HepG2 (cell line): ENCODE results near the gene KCTD21. TPM values are rescaled to one million over a fixed set of nuclear protein-coding genes. Genes with fewer than 3 reads are reported as not detected.
A peak's percentile ranks its signal among the peaks of the same experiment; 100 is the strongest.

Experiments used
- EZH2 ChIP-seq: conservative IDR thresholded peaks from 2 replicates; pipeline ENCODE4 v1.6.1; 2012; ENCODE audit warnings: mild to moderate bottlenecking, low read depth, low read length, moderate library complexity
- FOXO1 ChIP-seq: sonication (generic); formaldehyde crosslinking; IDR thresholded peaks from 2 replicates; pipeline ENCODE4 v1.4.0; 2020; ENCODE audit warnings: missing genetic modification reagents
- PPARG ChIP-seq: conservative IDR thresholded peaks from 2 replicates; pipeline ENCODE4 v1.6.1; 2016; ENCODE audit warnings: missing biosample characterization, missing genetic modification reagents
- ZBTB38 ChIP-seq: sonication (generic); formaldehyde crosslinking; IDR thresholded peaks from 2 replicates; pipeline ENCODE4 v1.5.1; 2020; ENCODE audit warnings: mild to moderate bottlenecking, missing genetic modification reagents
- ZMYM3 ChIP-seq: sonication (generic); formaldehyde crosslinking; IDR thresholded peaks from 2 replicates; pipeline ENCODE4 v1.5.1; 2020; ENCODE audit warnings: mild to moderate bottlenecking, missing genetic modification reagents
- ZNF350 ChIP-seq: sonication (generic); formaldehyde crosslinking; IDR thresholded peaks from 2 replicates; pipeline ENCODE4 v1.4.0; 2020; ENCODE audit warnings: mild to moderate bottlenecking, low read depth, missing genetic modification reagents, borderline replicate concordance
- polyA plus RNA-seq, 8 experiments: library from polyadenylated mRNA; depleted of rRNA in 3 of 8; stranded (reverse) in 7 of 8; unstranded in 1 of 8; fragments of >200 nt; fragmentation: Illumina TruSeq in 4 of 8; extraction: Trizol in 4 of 8; gene quantifications; 2 replicates each; pipeline versions ENCODE4 v1.2.1 to v1.2.3, GENCODE V29; 2011 to 2016; ENCODE audit warnings: low read depth in 4 of 8, missing spikeins in 1 of 8, mixed read lengths in 1 of 8; ENCODE audit not compliant: insufficient read depth in 1 of 8
- total RNA-seq, 5 experiments: library from RNA; depleted of rRNA; stranded (reverse); fragments of >200 nt; fragmentation: Illumina TruSeq; extraction: Trizol; gene quantifications; 2 replicates each; pipeline ENCODE4 v1.2.3, GENCODE V29; 2016; ENCODE audit warnings: low read depth in 1 of 5
- TF ChIP-seq, protein P1 (sequence below): sonication (generic); formaldehyde crosslinking; IDR thresholded peaks from 2 replicates; pipeline ENCODE4 v1.4.0; 2020; ENCODE audit warnings: mild to moderate bottlenecking, missing genetic modification reagents, borderline replicate concordance
- TF ChIP-seq, protein P2 (sequence below), 2 experiments: sonication (generic) in 1 of 2; formaldehyde crosslinking in 1 of 2; IDR thresholded peaks; 2 replicates each; pipeline versions ENCODE4 v1.4.0 to v1.6.1; 2016 to 2020; ENCODE audit warnings: borderline replicate concordance in 1 of 2, low read depth in 1 of 2, mild to moderate bottlenecking in 1 of 2, missing genetic modification reagents in 1 of 2
- TF ChIP-seq, protein P3 (sequence below): IDR thresholded peaks from 2 replicates; pipeline ENCODE4 v1.6.1; 2018; ENCODE audit warnings: missing genetic modification reagents, mild to moderate bottlenecking, missing compliant biosample characterization

Gene KCTD21
- total and polyA plus RNA-seq, 2 of the 13 experiments (the other 11 are each of a cell fraction or from before 2014, with no cell fraction given), result 3.1 to 13.5 TPM

GRCh38 chr11:78140392-78141077 lies 47.9 kb downstream of the KCTD21 start (continued):
- TF ChIP-seq ZNF350 (CRISPR knock-in tag), result no peak
- TF ChIP-seq, protein P1, sequence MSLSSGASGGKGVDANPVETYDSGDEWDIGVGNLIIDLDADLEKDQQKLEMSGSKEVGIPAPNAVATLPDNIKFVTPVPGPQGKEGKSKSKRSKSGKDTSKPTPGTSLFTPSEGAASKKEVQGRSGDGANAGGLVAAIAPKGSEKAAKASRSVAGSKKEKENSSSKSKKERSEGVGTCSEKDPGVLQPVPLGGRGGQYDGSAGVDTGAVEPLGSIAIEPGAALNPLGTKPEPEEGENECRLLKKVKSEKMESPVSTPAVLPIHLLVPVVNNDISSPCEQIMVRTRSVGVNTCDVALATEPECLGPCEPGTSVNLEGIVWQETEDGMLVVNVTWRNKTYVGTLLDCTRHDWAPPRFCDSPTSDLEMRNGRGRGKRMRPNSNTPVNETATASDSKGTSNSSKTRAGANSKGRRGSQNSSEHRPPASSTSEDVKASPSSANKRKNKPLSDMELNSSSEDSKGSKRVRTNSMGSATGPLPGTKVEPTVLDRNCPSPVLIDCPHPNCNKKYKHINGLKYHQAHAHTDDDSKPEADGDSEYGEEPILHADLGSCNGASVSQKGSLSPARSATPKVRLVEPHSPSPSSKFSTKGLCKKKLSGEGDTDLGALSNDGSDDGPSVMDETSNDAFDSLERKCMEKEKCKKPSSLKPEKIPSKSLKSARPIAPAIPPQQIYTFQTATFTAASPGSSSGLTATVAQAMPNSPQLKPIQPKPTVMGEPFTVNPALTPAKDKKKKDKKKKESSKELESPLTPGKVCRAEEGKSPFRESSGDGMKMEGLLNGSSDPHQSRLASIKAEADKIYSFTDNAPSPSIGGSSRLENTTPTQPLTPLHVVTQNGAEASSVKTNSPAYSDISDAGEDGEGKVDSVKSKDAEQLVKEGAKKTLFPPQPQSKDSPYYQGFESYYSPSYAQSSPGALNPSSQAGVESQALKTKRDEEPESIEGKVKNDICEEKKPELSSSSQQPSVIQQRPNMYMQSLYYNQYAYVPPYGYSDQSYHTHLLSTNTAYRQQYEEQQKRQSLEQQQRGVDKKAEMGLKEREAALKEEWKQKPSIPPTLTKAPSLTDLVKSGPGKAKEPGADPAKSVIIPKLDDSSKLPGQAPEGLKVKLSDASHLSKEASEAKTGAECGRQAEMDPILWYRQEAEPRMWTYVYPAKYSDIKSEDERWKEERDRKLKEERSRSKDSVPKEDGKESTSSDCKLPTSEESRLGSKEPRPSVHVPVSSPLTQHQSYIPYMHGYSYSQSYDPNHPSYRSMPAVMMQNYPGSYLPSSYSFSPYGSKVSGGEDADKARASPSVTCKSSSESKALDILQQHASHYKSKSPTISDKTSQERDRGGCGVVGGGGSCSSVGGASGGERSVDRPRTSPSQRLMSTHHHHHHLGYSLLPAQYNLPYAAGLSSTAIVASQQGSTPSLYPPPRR (CRISPR knock-in tag), result no peak
- TF ChIP-seq, protein P2, sequence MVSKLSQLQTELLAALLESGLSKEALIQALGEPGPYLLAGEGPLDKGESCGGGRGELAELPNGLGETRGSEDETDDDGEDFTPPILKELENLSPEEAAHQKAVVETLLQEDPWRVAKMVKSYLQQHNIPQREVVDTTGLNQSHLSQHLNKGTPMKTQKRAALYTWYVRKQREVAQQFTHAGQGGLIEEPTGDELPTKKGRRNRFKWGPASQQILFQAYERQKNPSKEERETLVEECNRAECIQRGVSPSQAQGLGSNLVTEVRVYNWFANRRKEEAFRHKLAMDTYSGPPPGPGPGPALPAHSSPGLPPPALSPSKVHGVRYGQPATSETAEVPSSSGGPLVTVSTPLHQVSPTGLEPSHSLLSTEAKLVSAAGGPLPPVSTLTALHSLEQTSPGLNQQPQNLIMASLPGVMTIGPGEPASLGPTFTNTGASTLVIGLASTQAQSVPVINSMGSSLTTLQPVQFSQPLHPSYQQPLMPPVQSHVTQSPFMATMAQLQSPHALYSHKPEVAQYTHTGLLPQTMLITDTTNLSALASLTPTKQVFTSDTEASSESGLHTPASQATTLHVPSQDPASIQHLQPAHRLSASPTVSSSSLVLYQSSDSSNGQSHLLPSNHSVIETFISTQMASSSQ (IDR thresholded peaks at IDR 0.05; ENCODE audit: low read depth), result no peak
- TF ChIP-seq, protein P2 (CRISPR knock-in tag; IDR thresholded peaks at IDR 0.05; ENCODE audit: borderline replicate concordance), result no peak
- TF ChIP-seq, protein P3, sequence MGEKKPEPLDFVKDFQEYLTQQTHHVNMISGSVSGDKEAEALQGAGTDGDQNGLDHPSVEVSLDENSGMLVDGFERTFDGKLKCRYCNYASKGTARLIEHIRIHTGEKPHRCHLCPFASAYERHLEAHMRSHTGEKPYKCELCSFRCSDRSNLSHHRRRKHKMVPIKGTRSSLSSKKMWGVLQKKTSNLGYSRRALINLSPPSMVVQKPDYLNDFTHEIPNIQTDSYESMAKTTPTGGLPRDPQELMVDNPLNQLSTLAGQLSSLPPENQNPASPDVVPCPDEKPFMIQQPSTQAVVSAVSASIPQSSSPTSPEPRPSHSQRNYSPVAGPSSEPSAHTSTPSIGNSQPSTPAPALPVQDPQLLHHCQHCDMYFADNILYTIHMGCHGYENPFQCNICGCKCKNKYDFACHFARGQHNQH (CRISPR knock-in tag), result no peak
- TF ChIP-seq ZMYM3 (CRISPR knock-in tag), result peak; percentile 67
- TF ChIP-seq PPARG (CRISPR knock-in tag), result peak; percentile 38; the same call in 1 of the 2 replicates
- peak; percentile 68; the same call in 1 of the 2 replicates for TF ChIP-seq ZBTB38
- TF ChIP-seq FOXO1, result no peak
- TF ChIP-seq EZH2, result no peak
